HG03354 (cell line): ENCODE results near the gene TNFSF4.
"Not testable (repeated sequence)": the region's sequence is repeated elsewhere in the genome, so short reads cannot be mapped to it uniquely, and the experiment has no call there.

ENCODE experiments used
- ATAC-seq: cut with Tn5 transposase; IDR thresholded peaks from one replicate; pipeline ENCODE4 v1.9.1; 2021; ENCODE audit warnings: mild to moderate bottlenecking; ENCODE audit not compliant: unreplicated experiment, poor library complexity, severe bottlenecking

The TNFSF4 gene

DNA sequence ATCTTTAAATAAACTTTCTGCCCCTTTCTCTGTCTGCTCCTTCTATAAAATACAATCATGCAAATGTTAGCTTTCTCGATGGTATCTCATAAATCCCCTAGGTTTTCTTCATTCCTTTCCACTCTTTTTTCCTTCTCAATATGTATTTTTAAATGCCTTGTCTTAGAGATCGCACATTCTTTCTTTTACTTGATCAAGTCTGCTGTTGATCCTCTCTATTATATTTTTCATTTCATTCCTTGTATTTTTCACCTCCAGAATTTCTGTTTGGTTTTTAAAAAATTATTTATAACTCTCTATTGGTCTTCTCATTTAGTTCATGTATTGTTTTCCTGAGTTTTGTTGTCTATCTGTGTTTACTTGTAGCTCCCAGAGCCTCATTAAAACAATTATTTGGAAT, 36.0 kb downstream of the TNFSF4 start:
- ATAC-seq = no peak

DNA sequence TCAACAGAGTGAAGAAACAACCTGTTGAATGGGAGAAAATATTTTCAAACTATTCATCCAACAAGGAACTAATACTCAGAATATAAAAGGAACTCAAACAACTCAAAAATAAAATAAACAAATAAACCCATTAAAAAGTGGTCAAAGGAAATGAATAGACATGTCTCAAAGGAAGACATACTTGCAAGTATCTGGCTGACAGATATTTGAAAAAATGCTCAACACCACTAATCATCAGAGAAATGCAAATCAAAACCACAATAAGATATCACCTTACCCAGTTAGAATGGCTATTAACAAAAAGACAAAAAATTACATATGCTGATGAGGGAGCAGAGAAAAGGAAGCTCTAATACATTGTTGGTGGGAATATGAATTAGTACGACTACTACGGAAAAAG, 38.2 kb downstream of the TNFSF4 start:
- no peak for ATAC-seq

DNA sequence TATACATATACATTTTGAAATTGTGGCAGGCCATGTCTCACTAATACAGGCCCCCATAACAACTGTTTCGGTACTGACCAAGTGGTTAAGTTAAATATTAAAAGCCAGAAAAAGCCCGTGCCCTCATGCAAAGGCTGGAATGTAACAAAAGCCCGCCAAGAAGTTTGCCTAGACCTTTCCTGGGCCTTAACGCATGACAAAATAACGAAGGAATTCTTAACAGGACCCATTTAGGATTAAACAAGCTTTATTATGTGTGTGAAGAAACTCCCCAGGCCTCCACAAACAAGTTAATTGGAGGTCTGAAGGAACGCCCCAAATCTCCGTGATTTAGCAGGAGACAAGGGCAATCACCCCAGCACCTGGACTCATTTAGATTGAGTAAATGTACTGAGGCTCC, 42.4 kb downstream of the TNFSF4 start:
- no peak for ATAC-seq

DNA sequence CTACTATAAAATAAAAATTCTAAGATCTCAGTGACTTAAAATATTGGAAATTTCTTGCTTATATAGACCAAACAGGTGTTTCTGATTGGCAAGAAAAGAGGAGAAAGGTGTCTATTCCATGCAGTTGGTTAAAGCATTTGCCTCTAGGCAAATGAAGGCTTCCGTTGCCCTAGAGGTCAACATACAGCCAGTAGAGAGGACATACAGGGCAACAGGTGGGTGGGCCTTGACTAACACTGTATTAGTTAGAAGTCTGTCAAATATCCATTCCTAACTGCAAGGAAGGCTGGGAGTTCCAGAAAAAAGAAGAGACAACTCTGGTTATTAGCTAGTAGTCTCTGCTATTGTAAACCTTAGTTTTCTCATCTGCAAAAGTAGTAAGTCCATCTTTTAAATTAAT, 43.0 kb downstream of the TNFSF4 start:
- ATAC-seq = no peak

- ATAC-seq = no peak
Observed at GRCh38 chr1:173163222-173163621, 43.9 kb downstream of the TNFSF4 start.

DNA sequence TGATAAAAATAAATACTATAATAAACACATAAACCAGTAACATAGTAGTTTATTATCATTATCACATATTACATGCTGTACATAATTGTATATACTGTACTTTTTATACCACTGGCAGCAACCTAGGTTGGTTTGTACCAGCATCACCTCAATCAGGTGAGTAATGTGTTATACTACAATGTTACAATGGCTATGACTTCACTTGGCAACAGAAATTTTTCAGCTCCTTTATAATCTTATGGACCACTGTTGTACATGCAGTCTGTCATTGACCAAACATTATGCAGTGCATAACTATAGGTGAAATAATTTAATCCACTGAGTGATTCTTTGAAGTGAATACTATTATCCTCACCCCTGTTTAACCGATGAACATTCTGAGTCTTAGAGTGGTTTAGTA, 44.5 kb downstream of the TNFSF4 start:
- ATAC-seq = no peak

DNA sequence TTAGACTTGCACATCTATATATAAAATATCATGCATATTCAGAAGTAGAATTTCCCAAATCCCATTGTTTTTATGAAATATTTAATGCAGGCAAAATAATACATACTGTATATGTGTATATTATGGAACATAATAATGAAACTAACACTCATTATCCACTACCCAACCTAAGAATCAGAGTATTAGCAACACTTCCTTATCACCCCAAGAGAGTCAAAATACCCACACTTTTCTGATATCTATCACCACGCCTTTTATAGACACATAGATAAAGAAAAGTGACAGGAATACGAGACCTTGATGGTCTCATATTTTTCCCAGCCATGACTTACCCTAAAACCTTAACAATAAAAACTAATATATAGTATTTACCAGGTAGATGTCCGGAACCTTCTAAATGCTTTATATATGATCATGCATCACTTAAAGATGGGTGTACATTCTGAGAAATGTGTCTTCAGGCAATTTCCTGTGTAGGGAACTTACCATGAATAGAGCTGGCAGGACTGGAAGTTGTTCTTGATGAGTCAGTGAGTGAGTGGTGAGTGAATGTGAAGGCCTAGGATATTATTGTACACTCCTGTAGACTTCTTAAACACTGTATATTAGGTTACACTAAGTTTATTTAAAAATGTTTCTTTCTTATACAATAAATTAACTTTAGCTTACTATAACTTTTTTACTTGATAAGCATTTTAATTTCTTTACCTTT, 45.5 kb downstream of the TNFSF4 start:
- no peak for ATAC-seq

DNA sequence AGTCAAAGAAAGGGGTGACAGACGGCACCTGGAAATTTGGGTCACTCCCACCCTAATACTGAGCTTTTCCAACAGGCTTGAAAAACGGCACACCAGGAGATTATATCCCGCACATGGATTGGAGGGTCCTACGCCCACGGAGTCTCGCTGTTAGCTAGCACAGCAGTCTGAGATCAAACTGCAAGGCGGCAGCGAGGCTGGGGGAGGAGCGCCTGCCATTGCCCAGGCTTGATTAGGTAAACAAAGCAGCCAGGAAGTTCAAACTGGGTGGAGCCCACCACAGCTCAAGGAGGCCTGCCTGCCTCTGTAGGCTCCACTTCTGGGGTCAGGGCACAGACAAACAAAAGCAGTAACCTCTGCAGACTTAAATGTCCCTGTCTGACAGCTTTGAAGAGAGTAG, 53.2 kb downstream of the TNFSF4 start:
- not testable (repeated sequence) for ATAC-seq

DNA sequence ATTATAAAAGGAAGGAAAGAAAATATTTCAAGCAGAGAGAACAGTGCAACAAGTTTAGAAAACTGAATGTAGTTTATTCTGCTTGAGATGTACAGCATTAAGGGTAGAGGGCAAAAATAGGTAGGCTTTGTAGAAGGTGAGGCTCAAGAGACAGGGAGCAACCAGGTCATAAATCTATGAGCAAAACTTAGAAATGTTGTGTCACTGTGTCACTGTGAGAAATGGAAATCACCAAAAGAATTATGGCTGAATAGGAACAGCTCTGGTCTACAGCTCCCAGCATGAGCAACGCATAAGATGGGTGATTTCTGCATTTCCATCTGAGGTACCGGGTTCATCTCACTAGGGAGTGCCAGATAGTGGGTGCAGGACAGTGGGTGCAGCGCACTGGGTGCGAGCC, 53.6 kb downstream of the TNFSF4 start:
- ATAC-seq = no peak

DNA sequence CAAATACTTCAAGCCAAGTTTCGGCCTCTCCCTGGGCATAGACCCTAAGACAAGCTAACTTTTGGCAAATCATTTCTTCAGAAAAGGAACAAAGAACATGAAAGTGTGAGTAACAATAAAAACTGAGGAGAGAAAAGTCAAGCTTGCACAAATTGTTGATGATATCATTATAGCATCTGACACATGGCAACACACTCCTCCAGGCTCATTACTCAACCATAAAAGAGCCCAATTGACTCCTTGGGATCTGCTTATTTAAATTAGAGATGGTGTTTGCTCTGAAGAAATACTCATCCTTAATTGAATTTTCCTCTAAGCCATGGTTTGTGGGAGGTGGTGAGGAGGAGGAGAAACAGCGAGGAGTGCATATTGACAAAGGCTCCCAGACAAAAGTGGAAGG, 54.5 kb downstream of the TNFSF4 start:
- ATAC-seq = no peak

DNA sequence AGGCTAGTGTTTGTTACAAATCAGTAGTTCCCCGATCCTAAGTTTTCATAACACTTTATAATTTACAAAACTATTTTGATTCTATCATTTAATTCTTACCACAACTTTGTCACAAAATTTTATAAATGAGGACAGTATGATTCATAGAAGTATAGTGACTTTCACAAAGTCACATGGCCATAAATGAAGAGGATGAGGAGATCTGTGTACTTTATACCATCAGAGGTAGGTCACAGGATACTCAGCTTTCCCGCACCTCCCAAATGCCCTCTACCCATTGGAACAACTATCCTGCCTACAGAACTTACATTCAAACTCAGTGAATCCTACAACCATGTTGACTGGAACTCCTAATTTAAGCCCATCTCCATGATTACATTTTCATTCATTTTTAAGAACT, 56.3 kb downstream of the TNFSF4 start:
- ATAC-seq = no peak

DNA sequence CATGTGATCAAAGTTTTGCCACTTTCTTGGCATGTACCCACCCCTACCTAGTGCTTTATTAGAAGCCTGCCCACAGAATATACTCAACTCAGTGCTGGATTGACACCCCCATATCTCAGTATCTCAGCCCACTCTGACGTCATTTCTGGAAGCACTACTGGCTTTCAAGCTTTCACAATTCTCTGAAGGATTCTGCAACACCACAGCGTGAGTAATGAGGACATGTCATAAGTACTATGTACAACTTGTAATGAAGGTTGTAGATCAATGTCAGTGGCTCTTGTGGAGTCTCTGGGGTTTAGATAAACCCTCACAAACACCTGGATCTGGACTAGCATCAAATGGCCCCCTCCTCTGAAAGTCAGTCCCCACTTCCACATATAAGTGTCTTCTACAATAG, 57.2 kb downstream of the TNFSF4 start:
- no peak for ATAC-seq

- no peak for ATAC-seq
Observed at GRCh38 chr1:173148971-173149370, 58.2 kb downstream of the TNFSF4 start.

DNA sequence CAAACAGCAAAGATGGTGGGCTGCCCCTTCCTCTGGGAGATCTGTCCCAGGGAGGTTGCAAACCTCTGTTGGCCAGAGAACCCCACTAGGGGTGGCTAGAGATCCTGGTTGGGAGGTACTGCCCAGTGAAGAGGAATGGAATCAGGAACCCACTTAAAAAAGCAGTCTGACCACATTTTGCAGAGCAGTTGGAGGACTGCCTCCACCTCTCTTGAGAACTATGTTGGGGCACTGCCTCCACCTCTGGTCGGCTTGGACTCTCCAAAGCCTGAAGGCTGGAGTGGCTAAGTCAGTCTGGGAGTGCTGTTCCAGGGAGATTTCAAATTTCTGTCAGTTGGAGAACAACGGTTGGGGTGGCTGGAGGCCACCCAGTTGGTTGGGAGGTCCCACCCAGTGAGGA, 58.6 kb downstream of the TNFSF4 start:
- ATAC-seq = no peak

GRCh38 chr1:173140733-173141132, 66.4 kb downstream of the TNFSF4 start:
- no peak for ATAC-seq

DNA sequence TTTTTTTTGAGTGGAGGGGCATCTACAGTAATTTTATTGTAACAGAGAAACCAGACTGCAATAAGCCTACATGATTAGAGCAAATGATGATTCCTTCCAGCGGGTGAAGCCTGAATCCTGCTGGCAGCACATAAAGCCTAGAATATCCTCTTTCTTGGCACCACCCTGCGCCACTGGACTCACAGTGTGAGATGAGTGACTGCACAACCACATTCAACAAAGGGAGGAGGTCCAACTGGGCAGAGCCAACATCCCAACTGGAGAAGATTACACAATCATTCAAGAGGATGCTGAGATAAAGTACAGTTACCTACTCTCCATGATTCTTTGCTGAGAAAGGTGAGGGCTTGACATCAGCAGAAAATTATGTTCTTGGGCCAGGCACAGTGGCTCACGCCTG, 67.4 kb downstream of the TNFSF4 start:
- ATAC-seq = no peak

- ATAC-seq = no peak
Observed at GRCh38 chr1:173137107-173137706, 69.9 kb downstream of the TNFSF4 start.

DNA sequence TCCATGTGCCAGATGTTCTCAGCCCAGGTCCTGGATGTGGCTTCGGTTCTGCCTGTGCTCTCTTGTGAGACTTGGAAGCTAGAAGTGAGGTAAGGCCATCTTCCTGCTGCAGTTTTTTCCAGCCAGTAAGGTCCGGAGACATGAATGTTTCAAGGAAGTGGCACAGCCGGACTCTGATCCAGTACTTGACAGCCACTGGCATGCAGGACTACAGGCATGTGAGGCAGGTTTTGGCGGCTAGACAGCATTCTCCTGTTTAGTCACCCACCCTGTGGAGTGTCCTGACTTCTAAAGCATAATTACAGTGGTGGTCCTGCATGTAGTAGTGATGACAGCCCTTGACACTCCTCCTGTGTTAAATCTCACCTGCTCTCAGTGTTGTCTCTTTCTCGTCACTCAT, 72.3 kb downstream of the TNFSF4 start:
- no peak for ATAC-seq

GRCh38 chr1:173134029-173134428, 73.1 kb downstream of the TNFSF4 start:
- ATAC-seq = no peak
